Caco-2 (cell line): ENCODE results near the gene PLS1. TPM values are rescaled to one million over a fixed set of nuclear protein-coding genes. Genes with fewer than 3 reads are reported as not detected.

Source experiments
- BruUV-seq: library from RNA; stranded (reverse); fragments of 400-500 nt; replicated peaks from 2 replicates; lab custom pipeline; 2021; lab: Mats Ljungman, UMichigan
- CTCF ChIA-PET: fragments of 300-600 bp; sonication (Branson Sonifier 250); formaldehyde crosslinking; loops from one replicate; lab custom pipeline; 2022; ENCODE audit warnings: antibody characterized with exemption; lab: Charles Lee
- POLR2A ChIA-PET: fragments of 300-600 bp; sonication (Branson Sonifier 250); formaldehyde crosslinking; loops from one replicate; lab custom pipeline; 2022; ENCODE audit warnings: antibody characterized with exemption; lab: Charles Lee
- DNase-seq, 2 experiments: peaks; one replicate each; pipeline versions ENCODE4 v3.0.0 to v3.0.0-alpha.2; 2020 to 2022
- H3K27me3 ChIP-seq: replicated peaks from 2 replicates; pipeline ENCODE4 v1.6.0; 2011; ENCODE audit warnings: low read length; ENCODE audit not compliant: control insufficient read depth, insufficient read depth
- H3K36me3 ChIP-seq: 2 replicates; pipeline ENCODE4 v1.5.1; 2011; ENCODE audit warnings: low read length; ENCODE audit not compliant: control insufficient read depth, insufficient read depth
- H3K4me1 ChIP-seq: fragments of 250-450 bp; sonication (Bioruptor Pico); 2 replicates; pipeline ENCODE4 v1.5.1; 2020; ENCODE audit warnings: mild to moderate bottlenecking
- H3K4me3 ChIP-seq: 2 replicates; pipeline ENCODE4 v1.5.1; 2011; ENCODE audit warnings: low read depth, mild to moderate bottlenecking, control low read depth, low read length
- H3K9me3 ChIP-seq: fragments of 250-450 bp; sonication (Bioruptor Pico); 2 replicates; pipeline ENCODE4 v1.5.1; 2020; ENCODE audit warnings: mild to moderate bottlenecking, moderate library complexity
- H3K27ac Mint-ChIP-seq: one replicate; pipeline ENCODE4 v1.8.0; 2022; ENCODE audit warnings: mixed read lengths; ENCODE audit not compliant: unreplicated experiment
- H3K27me3 Mint-ChIP-seq: one replicate; pipeline ENCODE4 v1.8.0; 2022; ENCODE audit warnings: mixed read lengths; ENCODE audit not compliant: insufficient read depth, unreplicated experiment
- H3K36me3 Mint-ChIP-seq: one replicate; pipeline ENCODE4 v1.8.0; 2022; ENCODE audit warnings: mild to moderate bottlenecking, mixed read lengths; ENCODE audit not compliant: insufficient read depth, unreplicated experiment
- H3K4me1 Mint-ChIP-seq: one replicate; pipeline ENCODE4 v1.8.0; 2022; ENCODE audit warnings: low read depth, mixed read lengths; ENCODE audit not compliant: unreplicated experiment
- H3K4me3 Mint-ChIP-seq: one replicate; pipeline ENCODE4 v1.8.0; 2022; ENCODE audit warnings: mild to moderate bottlenecking, moderate library complexity, mixed read lengths; ENCODE audit not compliant: unreplicated experiment
- H3K9me3 Mint-ChIP-seq: one replicate; pipeline ENCODE4 v1.8.0; 2022; ENCODE audit warnings: mixed read lengths; ENCODE audit not compliant: unreplicated experiment
- CTCF ChIP-seq, 2 experiments: fragments of 200-600 bp in 1 of 2; IDR thresholded peaks; 1 replicate in 1 of 2; 2 replicates in 1 of 2; pipeline versions ENCODE4 v1.5.1 to v1.8.0; 2011 to 2022; ENCODE audit warnings: antibody characterized with exemption in 1 of 2, control low read depth in 1 of 2, inconsistent platforms in 1 of 2, low read depth in 1 of 2, low read length in 1 of 2, mild to moderate bottlenecking in 1 of 2, moderate library complexity in 1 of 2; ENCODE audit not compliant: insufficient read depth in 1 of 2, severe bottlenecking in 1 of 2, unreplicated experiment in 1 of 2
- intact Hi-C: fragments of 100-400 bp; cut with micrococcal nuclease; formaldehyde crosslinking; loops from one replicate; pipeline ENCODE4 v1.10.0; 2022; ENCODE audit not compliant: unreplicated experiment
- total RNA-seq: library from RNA; stranded (reverse); gene quantifications from 2 replicates; pipeline ENCODE4 v1.2.3, GENCODE V29; 2022

The PLS1 gene
- total RNA-seq, 1 experiment from 2014 or later = 19.2 TPM

- CTCF ChIA-PET = interaction anchor here (0.7 kb wide), 1 partner anchor 47 kb away, joined by 5 read pairs; no protein-coding TSS in a partner anchor
- Histone ChIP-seq H3K4me3 (no peak overlapping the region), H3K27me3 (no peaks in the 10 kb centered on the region), H3K4me1 (peaks cover 7% of the 10 kb centered on the region; the same call in 1 of the 2 replicates), H3K36me3 (no peaks in the 10 kb centered on the region; the same call in 1 of the 2 replicates), H3K9me3 (no peaks in the 10 kb centered on the region)
- POLR2A ChIA-PET = no interaction called here
- Mint-ChIP-seq H3K4me3 (no peak overlapping the region), H3K4me1 (peaks cover 10% of the 10 kb centered on the region), H3K36me3 (peaks cover 7% of the 10 kb centered on the region), H3K9me3 (no peaks in the 10 kb centered on the region), H3K27ac (no peak overlapping the region), H3K27me3 (no peaks in the 10 kb centered on the region)
- BruUV-seq = no TSS peak
- TF ChIP-seq CTCF (IDR thresholded peaks at IDR 0.05; ENCODE audit: insufficient read depth in 1 of 2, low read depth in 1 of 2, low read length in 1 of 2, severe bottlenecking in 1 of 2, unreplicated experiment in 1 of 2) = no peak
- intact Hi-C loops = no loop called here
- no peak for DNase-seq
Observed at GRCh38 chr3:142574665-142575064, 21.5 kb upstream of the PLS1 start.

GRCh38 chr3:142576792-142577191 is 19.4 kb upstream of the PLS1 start:
- Histone ChIP-seq H3K9me3 (no peaks in the 10 kb centered on the region), H3K36me3 (no peaks in the 10 kb centered on the region; the same call in 1 of the 2 replicates), H3K4me1 (peaks cover 7% of the 10 kb centered on the region; the same call in 1 of the 2 replicates), H3K27me3 (no peaks in the 10 kb centered on the region), H3K4me3 (no peak overlapping the region)
- no peak for DNase-seq
- no peak for TF ChIP-seq CTCF (IDR thresholded peaks at IDR 0.05; ENCODE audit: insufficient read depth in 1 of 2, low read depth in 1 of 2, low read length in 1 of 2, severe bottlenecking in 1 of 2, unreplicated experiment in 1 of 2)
- H3K27me3 Mint-ChIP-seq = no peaks in the 10 kb centered on the region
- peak overlapping the region; percentile 97 for H3K4me3 Mint-ChIP-seq
- ChIA-PET CTCF (interaction anchor here (0.5 to 2.3 kb wide), 2 partner anchors 10 to 738 kb away, joined by 3 to 9 read pairs; no protein-coding TSS in a partner anchor), POLR2A (no interaction called here)
- peaks cover 7% of the 10 kb centered on the region for H3K36me3 Mint-ChIP-seq
- no TSS peak for BruUV-seq
- intact Hi-C loops = no loop called here
- no peaks in the 10 kb centered on the region for H3K9me3 Mint-ChIP-seq
- no peak overlapping the region for H3K27ac Mint-ChIP-seq
- H3K4me1 Mint-ChIP-seq = peaks cover 15% of the 10 kb centered on the region

- H3K4me3 ChIP-seq = peak overlapping the region; percentile 96
- intact Hi-C loops = no loop called here
- H3K27me3 ChIP-seq = no peaks in the 10 kb centered on the region; the same call in 1 of the 2 replicates
- no peaks in the 10 kb centered on the region for H3K9me3 ChIP-seq
- peaks cover 7% of the 10 kb centered on the region; the same call in 1 of the 2 replicates for H3K4me1 ChIP-seq
- peak overlapping the region; percentile 97 for H3K4me3 Mint-ChIP-seq
- no peak for DNase-seq
- peak overlapping the region; percentile 96 for H3K27ac Mint-ChIP-seq
- peaks cover 2% of the 10 kb centered on the region for H3K27me3 Mint-ChIP-seq
- ChIA-PET POLR2A (interaction anchor here (0.7 kb wide), 1 partner anchor 87 kb away, joined by 3 read pairs; no protein-coding TSS in a partner anchor), CTCF (interaction anchor here (0.5 to 2.3 kb wide), 2 partner anchors 9 to 739 kb away, joined by 3 to 9 read pairs; no protein-coding TSS in a partner anchor)
- H3K9me3 Mint-ChIP-seq = no peaks in the 10 kb centered on the region
- peaks cover 7% of the 10 kb centered on the region for H3K36me3 Mint-ChIP-seq
- BruUV-seq = TSS peak; percentile 51
- H3K36me3 ChIP-seq = no peaks in the 10 kb centered on the region; the same call in 1 of the 2 replicates
- peaks cover 15% of the 10 kb centered on the region for H3K4me1 Mint-ChIP-seq
- no peak for TF ChIP-seq CTCF (IDR thresholded peaks at IDR 0.05; ENCODE audit: insufficient read depth in 1 of 2, low read depth in 1 of 2, low read length in 1 of 2, severe bottlenecking in 1 of 2, unreplicated experiment in 1 of 2)
Observed at GRCh38 chr3:142577696-142578328, 18.4 kb upstream of the PLS1 start.
